ENCODE measurements around the gene DNAJC27.
A peak's percentile ranks its signal among the peaks of the same experiment; 100 is the strongest.

Gene DNAJC27

GRCh38 chr2:24970483-24971285, 1.1 kb downstream of the DNAJC27 start:
- DNase-seq = no peak

- no peak for DNase-seq
Observed at GRCh38 chr2:24969784-24970183, 2.0 kb downstream of the DNAJC27 start.

- no peak for DNase-seq
Observed at GRCh38 chr2:24961903-24962302, 9.9 kb downstream of the DNAJC27 start.

- no peak for DNase-seq
Observed at GRCh38 chr2:24959761-24960160, 12.0 kb downstream of the DNAJC27 start.

GRCh38 chr2:24958411-24958935, 13.3 kb downstream of the DNAJC27 start:
- no peak for DNase-seq

GRCh38 chr2:24957976-24958375, 13.8 kb downstream of the DNAJC27 start:
- DNase-seq = no peak

- DNase-seq = no peak
Observed at GRCh38 chr2:24957221-24957620, 14.5 kb downstream of the DNAJC27 start.

- no peak for DNase-seq
Observed at GRCh38 chr2:24955921-24956320, 15.8 kb downstream of the DNAJC27 start.

- DNase-seq = no peak
Observed at GRCh38 chr2:24955232-24955631, 16.5 kb downstream of the DNAJC27 start.

- DNase-seq = no peak
Observed at GRCh38 chr2:24950102-24950501, 21.7 kb downstream of the DNAJC27 start.

- no peak for DNase-seq
Observed at GRCh38 chr2:24948506-24948905, 23.2 kb downstream of the DNAJC27 start.

- DNase-seq = no peak
Observed at GRCh38 chr2:24947561-24948157, 24.1 kb downstream of the DNAJC27 start.

- DNase-seq = no peak
Observed at GRCh38 chr2:24945907-24946306, 25.8 kb downstream of the DNAJC27 start.

- no peak for DNase-seq
Observed at GRCh38 chr2:24943427-24944053, 28.2 kb downstream of the DNAJC27 start.

- no peak for DNase-seq
Observed at GRCh38 chr2:24939353-24939752, 32.4 kb downstream of the DNAJC27 start.

GRCh38 chr2:24937236-24937635, 34.5 kb downstream of the DNAJC27 start:
- no peak for DNase-seq

GRCh38 chr2:24935145-24935544, 36.6 kb downstream of the DNAJC27 start:
- DNase-seq = no peak

GRCh38 chr2:24932715-24933114, 39.0 kb downstream of the DNAJC27 start:
- no peak for DNase-seq

GRCh38 chr2:24930768-24931167, 41.0 kb downstream of the DNAJC27 start:
- DNase-seq = peak; percentile 54

- DNase-seq = no peak
Observed at GRCh38 chr2:24929230-24929629, 42.5 kb downstream of the DNAJC27 start.

- no peak for DNase-seq
Observed at GRCh38 chr2:24928036-24928435, 43.7 kb downstream of the DNAJC27 start.

- DNase-seq = peak; percentile 72
Observed at GRCh38 chr2:24926602-24927252, 45.0 kb downstream of the DNAJC27 start.

- peak; percentile 23 for DNase-seq
Observed at GRCh38 chr2:24926220-24926601, 45.5 kb downstream of the DNAJC27 start.
